Stimulated activated CD4-positive, alpha-beta T cell treated with anti-CD3 and anti-CD28 coated beads, Interleukin-2, amount 100 ng/mL, for 4 hours (primary cell): ENCODE results near the gene ADGRG4.
"Not testable (repeated sequence)": the region's sequence is repeated elsewhere in the genome, so short reads cannot be mapped to it uniquely, and the experiment has no call there.

ENCODE experiments used
- DNase-seq: peaks from one replicate; pipeline ENCODE4 v3.0.0-alpha.2; 2020; ENCODE audit warnings: low read depth

The ADGRG4 gene

GRCh38 chrX:136386826-136387225 lies 86.1 kb downstream of the ADGRG4 start:
- DNase-seq = no peak

GRCh38 chrX:136387951-136388502 lies 87.3 kb downstream of the ADGRG4 start:
- DNase-seq = no peak

- DNase-seq = no peak
Observed at GRCh38 chrX:136390921-136391320, 90.2 kb downstream of the ADGRG4 start.

GRCh38 chrX:136395271-136395670 lies 94.5 kb downstream of the ADGRG4 start:
- DNase-seq = no peak

- no peak for DNase-seq
Observed at GRCh38 chrX:136397001-136397400, 96.2 kb downstream of the ADGRG4 start.

GRCh38 chrX:136405126-136405525 lies 104.4 kb downstream of the ADGRG4 start:
- DNase-seq = no peak

- DNase-seq = no peak
Observed at GRCh38 chrX:136417806-136418205, 117.0 kb downstream of the ADGRG4 start.

- no peak for DNase-seq
Observed at GRCh38 chrX:136421338-136421737, 120.6 kb downstream of the ADGRG4 start.

GRCh38 chrX:136423724-136424123 lies 123.0 kb downstream of the ADGRG4 start:
- no peak for DNase-seq

GRCh38 chrX:136425996-136426395 lies 125.2 kb downstream of the ADGRG4 start:
- no peak for DNase-seq

GRCh38 chrX:136431625-136432024 lies 130.9 kb downstream of the ADGRG4 start:
- DNase-seq = no peak

- DNase-seq = no peak
Observed at GRCh38 chrX:136437774-136438173, 137.0 kb downstream of the ADGRG4 start.

GRCh38 chrX:136438192-136438591 lies 137.4 kb downstream of the ADGRG4 start:
- no peak for DNase-seq

- not testable (repeated sequence) for DNase-seq
Observed at GRCh38 chrX:136445674-136446073, 144.9 kb downstream of the ADGRG4 start.

GRCh38 chrX:136446208-136446607 lies 145.4 kb downstream of the ADGRG4 start:
- DNase-seq = no peak

GRCh38 chrX:136447308-136447707 lies 146.5 kb downstream of the ADGRG4 start:
- DNase-seq = no peak

GRCh38 chrX:136447968-136448367 lies 147.2 kb downstream of the ADGRG4 start:
- no peak for DNase-seq

GRCh38 chrX:136450050-136450830 lies 149.5 kb downstream of the ADGRG4 start:
- no peak for DNase-seq

- DNase-seq = no peak
Observed at GRCh38 chrX:136452614-136453013, 151.9 kb downstream of the ADGRG4 start.

- DNase-seq = no peak
Observed at GRCh38 chrX:136453114-136453513, 152.4 kb downstream of the ADGRG4 start.

- no peak for DNase-seq
Observed at GRCh38 chrX:136453771-136454170, 153.0 kb downstream of the ADGRG4 start.

GRCh38 chrX:136456133-136456532 lies 155.4 kb downstream of the ADGRG4 start:
- DNase-seq = no peak

GRCh38 chrX:136457303-136457917 lies 156.6 kb downstream of the ADGRG4 start:
- no peak for DNase-seq
